Stimulated activated effector memory CD8-positive, alpha-beta T cell treated with anti-CD3 and anti-CD28 coated beads, Interleukin-12 subunit alpha, Interleukin-12 subunit beta, amount 100 ng/mL, for 72 hours (primary cell): Measurements from ENCODE around the gene SAMD4A.

ENCODE experiments used
- ATAC-seq: fragments of 150-1000 bp; cut with Tn5 transposase; 2 replicates; pipeline ENCODE4 v1.10.0; 2021
- DNase-seq, 2 donors: peaks; one replicate each; pipeline ENCODE4 v3.0.0; 2021 to 2022; ENCODE audit warnings: low spot score in 2 of 2
- H3K27ac Mint-ChIP-seq: one replicate; pipeline ENCODE4 v1.8.0; 2022; ENCODE audit warnings: mild to moderate bottlenecking, mixed read lengths
- H3K36me3 Mint-ChIP-seq: one replicate; pipeline ENCODE4 v1.8.0; 2022; ENCODE audit warnings: mild to moderate bottlenecking, mixed read lengths
- H3K4me1 Mint-ChIP-seq: one replicate; pipeline ENCODE4 v1.8.0; 2022; ENCODE audit warnings: mixed read lengths
- H3K4me3 Mint-ChIP-seq: one replicate; pipeline ENCODE4 v1.8.0; 2022; ENCODE audit warnings: mild to moderate bottlenecking, mixed read lengths
- H3K9me3 Mint-ChIP-seq: one replicate; pipeline ENCODE4 v1.8.0; 2022; ENCODE audit warnings: mixed read lengths

The SAMD4A gene

GRCh38 chr14:54555651-54556050 lies 11.3 kb upstream of the SAMD4A start:
- H3K9me3 Mint-ChIP-seq, result no peaks in the 10 kb centered on the region
- no peak overlapping the region for H3K27ac Mint-ChIP-seq
- DNase-seq (no peak), ATAC-seq (no peak)
- no peaks in the 10 kb centered on the region for H3K4me1 Mint-ChIP-seq
- no peak overlapping the region for H3K4me3 Mint-ChIP-seq
- no peaks in the 10 kb centered on the region for H3K36me3 Mint-ChIP-seq

- H3K4me1 Mint-ChIP-seq, result no peaks in the 10 kb centered on the region
- no peaks in the 10 kb centered on the region for H3K36me3 Mint-ChIP-seq
- ATAC-seq (no peak), DNase-seq (no peak)
- no peak overlapping the region for H3K27ac Mint-ChIP-seq
- H3K9me3 Mint-ChIP-seq, result no peaks in the 10 kb centered on the region
- H3K4me3 Mint-ChIP-seq, result no peak overlapping the region
Observed at GRCh38 chr14:54556535-54556934, 10.4 kb upstream of the SAMD4A start.

- peaks cover 9% of the 10 kb centered on the region for H3K4me1 Mint-ChIP-seq
- H3K27ac Mint-ChIP-seq, result no peak overlapping the region
- ATAC-seq (no peak), DNase-seq (no peak)
- H3K9me3 Mint-ChIP-seq, result no peaks in the 10 kb centered on the region
- H3K4me3 Mint-ChIP-seq, result no peak overlapping the region
- H3K36me3 Mint-ChIP-seq, result no peaks in the 10 kb centered on the region
Observed at GRCh38 chr14:54562334-54562733, 4.6 kb upstream of the SAMD4A start.

GRCh38 chr14:54564071-54564867 lies 2.7 kb upstream of the SAMD4A start:
- Mint-ChIP-seq H3K4me3 (peak overlapping the region; percentile 83), H3K36me3 (no peaks in the 10 kb centered on the region), H3K4me1 (peaks cover 12% of the 10 kb centered on the region), H3K27ac (no peak overlapping the region), H3K9me3 (no peaks in the 10 kb centered on the region)
- DNase-seq, result no peak
- ATAC-seq, result no peak

- H3K27ac Mint-ChIP-seq, result no peak overlapping the region
- DNase-seq (peak; percentile 48 to 83), ATAC-seq (peak; percentile 68)
- H3K4me1 Mint-ChIP-seq, result peaks cover 12% of the 10 kb centered on the region
- H3K36me3 Mint-ChIP-seq, result no peaks in the 10 kb centered on the region
- H3K9me3 Mint-ChIP-seq, result no peaks in the 10 kb centered on the region
- peak overlapping the region; percentile 83 for H3K4me3 Mint-ChIP-seq
Observed at GRCh38 chr14:54564868-54565784, 1.8 kb upstream of the SAMD4A start.

DNA sequence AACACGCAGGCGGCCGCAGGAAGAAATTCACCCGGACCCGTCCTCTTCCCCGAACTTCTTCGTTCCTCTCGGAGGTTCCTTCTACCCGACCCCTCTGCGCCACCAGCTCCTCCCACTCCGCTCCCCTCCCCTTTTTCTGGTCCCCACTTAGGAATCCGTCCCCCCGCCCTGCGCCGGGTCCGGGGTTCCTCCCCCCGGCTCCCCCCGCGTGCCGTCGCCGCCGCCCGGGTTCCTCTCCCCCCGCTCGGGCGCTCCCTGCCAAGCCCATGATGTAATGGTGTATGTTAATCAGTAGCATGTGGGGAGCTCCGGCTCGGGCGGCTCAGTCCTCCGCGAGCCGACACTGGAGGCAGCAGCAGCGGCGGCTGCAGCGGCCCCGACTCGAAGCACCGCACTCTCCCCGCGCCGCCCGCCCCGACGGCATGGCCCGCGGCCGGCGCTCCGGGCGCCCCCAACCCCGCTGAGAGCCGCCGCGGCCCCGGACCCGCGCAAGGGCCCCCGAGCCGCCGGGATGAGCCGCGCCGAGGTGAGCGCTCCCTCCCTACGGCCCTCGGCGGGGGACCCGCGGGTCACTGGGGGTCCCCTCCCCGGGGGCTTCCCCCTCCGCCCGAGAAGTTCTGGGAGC lies 1.0 kb upstream of the SAMD4A start:
- no peak overlapping the region for H3K27ac Mint-ChIP-seq

DNA sequence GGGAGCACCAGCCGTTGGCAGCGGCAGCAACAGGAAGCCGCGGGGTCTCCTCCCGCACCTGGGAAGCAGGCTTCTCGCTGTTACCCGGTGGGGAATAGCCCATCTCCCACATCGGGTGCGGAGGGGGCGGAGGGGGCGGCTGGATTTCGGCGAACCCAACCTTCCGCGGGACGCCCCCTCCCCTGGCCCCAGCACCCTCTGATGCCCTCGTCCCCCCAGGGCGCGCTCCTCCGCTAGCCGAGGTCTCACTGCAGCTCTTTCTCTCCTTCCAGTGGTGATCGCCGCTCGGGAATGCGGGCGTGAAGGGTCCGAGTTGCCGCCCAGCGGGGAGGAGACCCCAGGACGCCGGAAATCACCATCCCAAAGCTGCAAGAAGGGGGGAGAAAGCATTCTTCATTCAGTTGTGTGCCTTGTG lies 303 bp downstream of the SAMD4A start:
- Mint-ChIP-seq H3K4me3 (peak overlapping the region; percentile 83), H3K4me1 (peaks cover 12% of the 10 kb centered on the region), H3K27ac (no peak overlapping the region), H3K36me3 (no peaks in the 10 kb centered on the region), H3K9me3 (peaks cover 4% of the 10 kb centered on the region)
- ATAC-seq (no peak), DNase-seq (peak; percentile 4 to 58)

More for the DNA sequence above, 1.0 kb upstream of the SAMD4A start:
- H3K9me3 Mint-ChIP-seq, result no peaks in the 10 kb centered on the region
- H3K4me1 Mint-ChIP-seq, result peaks cover 12% of the 10 kb centered on the region
- DNase-seq (peak; percentile 57 to 81), ATAC-seq (peak; percentile 89)
- H3K36me3 Mint-ChIP-seq, result no peaks in the 10 kb centered on the region
- H3K4me3 Mint-ChIP-seq, result peak overlapping the region; percentile 83

GRCh38 chr14:54567639-54568561 lies 972 bp downstream of the SAMD4A start:
- Mint-ChIP-seq H3K4me1 (peaks cover 12% of the 10 kb centered on the region), H3K27ac (no peak overlapping the region), H3K4me3 (peak overlapping the region; percentile 83), H3K9me3 (peaks cover 5% of the 10 kb centered on the region), H3K36me3 (no peaks in the 10 kb centered on the region)
- ATAC-seq, result peak; percentile 25
- DNase-seq, result peak; percentile 17 to 63

DNA sequence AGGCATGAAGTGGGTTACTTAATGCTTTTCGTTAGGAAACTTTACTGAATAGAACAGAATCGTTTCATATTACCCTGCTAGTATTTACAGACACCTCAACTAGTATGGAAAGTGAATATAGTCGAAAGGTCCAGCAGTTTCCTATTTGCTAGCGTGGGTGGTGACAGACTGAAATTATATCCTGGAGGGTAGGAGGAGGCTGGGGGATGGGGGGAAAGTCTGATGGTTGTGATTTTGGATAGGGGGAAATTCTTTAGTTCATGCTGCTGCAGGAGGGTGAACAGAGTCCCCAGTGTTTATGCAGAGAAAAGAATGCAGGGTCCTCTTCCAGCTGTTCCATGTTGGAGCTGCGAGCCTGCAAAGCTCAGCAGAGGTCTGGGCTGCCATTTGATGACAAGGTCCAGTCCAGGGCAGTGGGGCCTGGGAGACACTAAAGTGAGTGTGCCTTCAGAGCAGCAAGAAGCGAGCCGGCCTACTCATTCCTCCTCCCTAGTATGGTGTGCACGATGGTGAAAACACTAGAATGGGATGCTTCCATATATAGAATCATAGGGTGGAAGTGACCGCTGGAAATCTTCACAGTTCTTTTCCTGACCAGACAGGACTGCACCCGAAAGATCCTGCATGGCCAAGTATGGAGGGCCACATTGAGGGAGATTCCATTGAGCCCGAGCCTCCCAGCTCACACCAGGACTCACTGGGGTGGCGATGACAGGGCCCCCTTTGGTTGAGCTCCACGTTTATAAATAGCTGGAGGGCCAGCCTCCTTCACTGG lies 2.1 kb downstream of the SAMD4A start:
- peaks cover 10% of the 10 kb centered on the region for H3K9me3 Mint-ChIP-seq

DNA sequence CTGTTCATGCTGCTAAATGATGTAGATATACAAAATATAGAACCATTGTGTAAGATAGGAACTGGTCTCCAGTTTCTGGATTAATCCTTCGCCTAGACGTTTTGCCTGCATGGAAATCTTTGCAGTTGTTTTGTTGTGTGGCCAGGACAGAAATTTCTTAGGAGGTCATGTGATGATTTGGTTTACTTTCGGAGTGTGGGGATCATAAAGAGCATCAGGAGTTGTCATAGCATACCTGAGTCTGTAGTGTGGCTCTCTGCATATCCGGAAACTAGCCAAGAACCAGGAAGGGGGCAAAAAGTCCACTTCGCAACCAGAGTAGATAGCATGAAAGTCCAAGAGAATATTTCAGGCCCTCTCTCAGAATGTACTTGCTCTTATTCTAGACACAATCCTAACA lies 3.1 kb downstream of the SAMD4A start:
- Mint-ChIP-seq H3K36me3 (no peaks in the 10 kb centered on the region), H3K27ac (no peak overlapping the region), H3K4me3 (no peak overlapping the region), H3K9me3 (peaks cover 10% of the 10 kb centered on the region), H3K4me1 (peaks cover 5% of the 10 kb centered on the region)
- ATAC-seq (no peak), DNase-seq (no peak)

More for the DNA sequence above, 2.1 kb downstream of the SAMD4A start:
- Mint-ChIP-seq H3K4me3 (peak overlapping the region; percentile 83), H3K4me1 (peaks cover 12% of the 10 kb centered on the region), H3K27ac (no peak overlapping the region), H3K36me3 (no peaks in the 10 kb centered on the region)
- DNase-seq, result no peak
- no peak for ATAC-seq

GRCh38 chr14:54570631-54571415 lies 3.9 kb downstream of the SAMD4A start:
- Mint-ChIP-seq H3K36me3 (no peaks in the 10 kb centered on the region), H3K9me3 (peaks cover 10% of the 10 kb centered on the region), H3K4me3 (no peak overlapping the region), H3K27ac (no peak overlapping the region), H3K4me1 (peaks cover 5% of the 10 kb centered on the region)
- no peak for DNase-seq
- ATAC-seq, result no peak

DNA sequence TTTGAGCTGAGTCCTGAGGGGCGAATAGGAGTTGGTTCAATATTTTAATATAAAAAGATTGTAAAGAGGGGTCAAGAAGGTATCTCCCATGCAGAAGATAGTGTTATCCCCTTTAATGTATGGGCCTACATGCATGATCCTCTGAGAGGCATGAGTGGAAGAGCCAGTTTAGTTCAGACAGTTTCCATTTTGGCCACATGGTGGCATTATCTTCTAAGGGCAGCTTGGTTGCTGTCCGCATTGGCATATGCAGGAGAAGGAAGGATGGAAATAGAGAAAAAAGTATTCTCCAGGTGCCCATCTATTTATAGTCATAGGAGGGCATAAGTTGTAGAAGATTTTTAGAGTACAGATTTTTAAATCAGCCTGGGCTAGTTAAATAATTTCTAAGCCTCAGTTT lies 5.4 kb downstream of the SAMD4A start:
- H3K4me3 Mint-ChIP-seq, result no peak overlapping the region
- no peak for ATAC-seq
- DNase-seq, result peak in 1 of 2 donors; percentile 58
- H3K36me3 Mint-ChIP-seq, result no peaks in the 10 kb centered on the region
- H3K9me3 Mint-ChIP-seq, result peaks cover 10% of the 10 kb centered on the region
- H3K4me1 Mint-ChIP-seq, result peaks cover 3% of the 10 kb centered on the region
- no peak overlapping the region for H3K27ac Mint-ChIP-seq

DNA sequence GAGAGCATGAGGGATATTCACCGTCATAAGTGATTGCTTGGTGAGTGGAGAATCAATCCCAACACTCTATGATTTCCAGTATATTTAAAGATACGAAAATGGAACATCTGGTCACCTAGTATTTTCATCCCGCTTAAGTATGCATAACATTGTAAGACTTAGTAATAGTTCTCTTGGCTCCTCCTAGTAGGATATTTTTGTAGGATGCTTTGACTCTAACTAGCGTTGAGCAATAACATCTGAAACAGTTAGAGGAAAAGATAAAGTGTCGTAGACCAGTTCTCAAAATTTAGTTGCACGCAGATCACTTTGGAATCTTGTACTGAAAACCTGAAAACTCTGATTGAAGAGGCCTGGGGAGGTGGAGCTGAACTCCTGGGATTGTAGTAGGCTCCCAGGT lies 7.6 kb downstream of the SAMD4A start:
- Mint-ChIP-seq H3K4me1 (no peaks in the 10 kb centered on the region), H3K4me3 (no peak overlapping the region), H3K27ac (no peak overlapping the region), H3K9me3 (peaks cover 10% of the 10 kb centered on the region), H3K36me3 (no peaks in the 10 kb centered on the region)
- ATAC-seq (no peak), DNase-seq (no peak)
